ENCODE measurements around the gene EFEMP1.

Gene EFEMP1

GRCh38 chr2:55896633-55897032, 26.9 kb downstream of the EFEMP1 start:
- no peak for DNase-seq

GRCh38 chr2:55894720-55895119, 28.9 kb downstream of the EFEMP1 start:
- DNase-seq: no peak

- no peak for DNase-seq
These were observed 31.9 kb downstream of the EFEMP1 start for GRCh38 chr2:55891671-55892094.

GRCh38 chr2:55888936-55889335, 34.6 kb downstream of the EFEMP1 start:
- DNase-seq: no peak

- DNase-seq: no peak
These were observed 35.5 kb downstream of the EFEMP1 start for GRCh38 chr2:55887901-55888624.

- no peak for DNase-seq
These were observed 36.2 kb downstream of the EFEMP1 start for GRCh38 chr2:55887351-55887750.

GRCh38 chr2:55885944-55886281, 37.7 kb downstream of the EFEMP1 start:
- DNase-seq: no peak

- DNase-seq: no peak
These were observed 38.2 kb downstream of the EFEMP1 start for GRCh38 chr2:55885127-55885943.

- DNase-seq: no peak
These were observed 39.8 kb downstream of the EFEMP1 start for GRCh38 chr2:55883829-55884228.

GRCh38 chr2:55883357-55883756, 40.2 kb downstream of the EFEMP1 start:
- DNase-seq: no peak

- no peak for DNase-seq
These were observed 40.6 kb downstream of the EFEMP1 start for GRCh38 chr2:55882954-55883353.

- DNase-seq: no peak
These were observed 43.0 kb downstream of the EFEMP1 start for GRCh38 chr2:55880416-55881143.

GRCh38 chr2:55879976-55880375, 43.6 kb downstream of the EFEMP1 start:
- no peak for DNase-seq

- no peak for DNase-seq
These were observed 46.5 kb downstream of the EFEMP1 start for GRCh38 chr2:55877087-55877436.

GRCh38 chr2:55876429-55877086, 47.0 kb downstream of the EFEMP1 start:
- no peak for DNase-seq

GRCh38 chr2:55875434-55876135, 48.0 kb downstream of the EFEMP1 start:
- no peak for DNase-seq

- DNase-seq: no peak
These were observed 49.2 kb downstream of the EFEMP1 start for GRCh38 chr2:55874338-55874737.

GRCh38 chr2:55871637-55872036, 51.9 kb downstream of the EFEMP1 start:
- no peak for DNase-seq

GRCh38 chr2:55869637-55870325, 53.8 kb downstream of the EFEMP1 start:
- no peak for DNase-seq

GRCh38 chr2:55865096-55865835, 58.3 kb downstream of the EFEMP1 start:
- DNase-seq: no peak
